ENCODE results near the gene SORT1. TPM values are rescaled to one million over a fixed set of nuclear protein-coding genes. Genes with fewer than 3 reads are reported as not detected.
A peak's percentile ranks its signal among the peaks of the same experiment; 100 is the strongest.

The SORT1 gene
- total RNA-seq, 1 experiment from 2014 or later, result 56.5 TPM

DNA sequence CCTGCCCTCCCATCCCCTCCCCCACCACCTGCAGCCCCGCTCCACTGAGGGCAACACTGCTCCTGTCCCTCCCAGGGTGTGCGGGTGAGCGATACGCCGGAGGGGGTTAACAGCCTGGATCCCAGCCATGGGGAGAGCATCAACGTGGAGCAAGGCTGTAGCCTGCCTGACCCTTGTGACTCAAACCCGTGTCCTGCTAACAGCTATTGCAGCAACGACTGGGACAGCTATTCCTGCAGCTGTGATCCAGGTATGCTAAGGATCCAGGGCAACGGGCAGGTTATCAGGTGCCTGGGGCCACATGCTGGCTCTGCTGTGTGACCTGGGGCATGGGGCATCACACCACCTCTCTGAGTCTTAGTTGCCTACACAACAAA is 133.4 kb downstream of the SORT1 start:
- Histone ChIP-seq H3K9me3 (ENCODE audit: low read depth, low read length, poor library complexity, severe bottlenecking) (no peaks in the 10 kb centered on the region), H3K36me3 (ENCODE audit: insufficient read depth, low read length, poor library complexity, severe bottlenecking) (peaks cover 24% of the 10 kb centered on the region), H3K27ac (ENCODE audit: low read depth, low read length, poor library complexity, severe bottlenecking) (no peak overlapping the region), H3K4me3 (ENCODE audit: low read depth, low read length, poor library complexity, severe bottlenecking) (no peak overlapping the region), H3K4me1 (ENCODE audit: insufficient read depth, low read length, poor library complexity, severe bottlenecking) (no peaks in the 10 kb centered on the region), H3K27me3 (replicated peaks; ENCODE audit: insufficient read depth, low read depth, low read length, poor library complexity) (no peaks in the 10 kb centered on the region)
- POLR2A ChIA-PET (ENCODE audit: low non-redundant PET), result no interaction called here
- DNase-seq (ENCODE audit: low spot score), result no peak
- no TSS peak for BruUV-seq (replicated peaks)
- CTCF ChIA-PET, result interaction anchor here (0.6 to 0.8 kb wide), 3 partner anchors 46 to 164 kb away, joined by 3 to 9 read pairs (median 3); partner anchors contain the start of gene SORT1
- intact Hi-C loops (cut with micrococcal nuclease; ENCODE audit: unreplicated experiment), result loop anchor here (5.0 kb wide), 2 partner anchors 62 to 268 kb away; no protein-coding TSS in a partner anchor
- TF ChIP-seq CTCF (conservative IDR thresholded peaks at IDR 0.05; ENCODE audit: low read depth, low read length) (no peak), EZH2 (IDR thresholded peaks at IDR 0.05; ENCODE audit: borderline replicate concordance, low read depth, low read length, poor library complexity, severe bottlenecking) (no peak)

- H3K27me3 ChIP-seq (replicated peaks; ENCODE audit: insufficient read depth, low read depth, low read length, poor library complexity), result no peaks in the 10 kb centered on the region
- peak; percentile 48 for DNase-seq (ENCODE audit: low spot score)
- ChIA-PET POLR2A (ENCODE audit: low non-redundant PET) (no interaction called here), CTCF (interaction anchor here (0.6 to 0.8 kb wide), 3 partner anchors 46 to 163 kb away, joined by 3 to 9 read pairs (median 3); partner anchors contain the start of gene SORT1)
- no peak overlapping the region for H3K27ac ChIP-seq (ENCODE audit: low read depth, low read length, poor library complexity, severe bottlenecking)
- H3K4me3 ChIP-seq (ENCODE audit: low read depth, low read length, poor library complexity, severe bottlenecking), result no peak overlapping the region
- intact Hi-C loops (cut with micrococcal nuclease; ENCODE audit: unreplicated experiment), result loop anchor here (5.0 kb wide), 2 partner anchors 61 to 269 kb away; no protein-coding TSS in a partner anchor
- BruUV-seq (replicated peaks), result no TSS peak
- TF ChIP-seq CTCF (conservative IDR thresholded peaks at IDR 0.05; ENCODE audit: low read depth, low read length) (peak; percentile 97), EZH2 (IDR thresholded peaks at IDR 0.05; ENCODE audit: borderline replicate concordance, low read depth, low read length, poor library complexity, severe bottlenecking) (no peak)
- no peaks in the 10 kb centered on the region for H3K9me3 ChIP-seq (ENCODE audit: low read depth, low read length, poor library complexity, severe bottlenecking)
- H3K4me1 ChIP-seq (ENCODE audit: insufficient read depth, low read length, poor library complexity, severe bottlenecking), result no peaks in the 10 kb centered on the region
- H3K36me3 ChIP-seq (ENCODE audit: insufficient read depth, low read length, poor library complexity, severe bottlenecking), result peaks cover 25% of the 10 kb centered on the region
Measured at GRCh38 chr1:109263597-109264378, 133.9 kb downstream of the SORT1 start.

DNA sequence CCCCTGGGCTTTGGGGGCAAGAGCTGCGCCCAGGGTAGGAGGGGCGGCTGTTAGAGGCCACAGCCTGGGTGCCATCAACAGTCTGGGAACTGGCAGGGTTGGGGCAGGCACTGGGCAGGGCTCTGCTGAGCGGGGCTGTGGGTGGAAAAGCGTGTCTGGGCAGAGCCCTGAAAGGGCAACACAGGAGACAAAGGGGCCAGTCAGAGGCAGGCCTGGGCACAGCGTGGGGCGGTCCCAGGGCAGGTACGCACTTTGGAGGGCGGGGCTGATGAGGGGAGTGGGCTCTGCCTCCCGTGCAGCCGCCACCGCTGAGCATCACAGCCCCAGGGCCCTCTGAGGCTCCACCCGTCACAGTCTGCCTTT is 134.5 kb downstream of the SORT1 start:
- ChIA-PET POLR2A (ENCODE audit: low non-redundant PET) (no interaction called here), CTCF (no interaction called here)
- Histone ChIP-seq H3K36me3 (ENCODE audit: insufficient read depth, low read length, poor library complexity, severe bottlenecking) (peaks cover 21% of the 10 kb centered on the region), H3K4me1 (ENCODE audit: insufficient read depth, low read length, poor library complexity, severe bottlenecking) (no peaks in the 10 kb centered on the region), H3K4me3 (ENCODE audit: low read depth, low read length, poor library complexity, severe bottlenecking) (no peak overlapping the region), H3K27me3 (replicated peaks; ENCODE audit: insufficient read depth, low read depth, low read length, poor library complexity) (no peaks in the 10 kb centered on the region), H3K27ac (ENCODE audit: low read depth, low read length, poor library complexity, severe bottlenecking) (no peak overlapping the region), H3K9me3 (ENCODE audit: low read depth, low read length, poor library complexity, severe bottlenecking) (no peaks in the 10 kb centered on the region)
- no peak for TF ChIP-seq CTCF (conservative IDR thresholded peaks at IDR 0.05; ENCODE audit: low read depth, low read length)
- no peak for TF ChIP-seq EZH2 (IDR thresholded peaks at IDR 0.05; ENCODE audit: borderline replicate concordance, low read depth, low read length, poor library complexity, severe bottlenecking)
- no TSS peak for BruUV-seq (replicated peaks)
- intact Hi-C loops (cut with micrococcal nuclease; ENCODE audit: unreplicated experiment), result loop anchor here (5.0 kb wide), 2 partner anchors 61 to 269 kb away; no protein-coding TSS in a partner anchor
- DNase-seq (ENCODE audit: low spot score), result no peak

All from A673 (cell line).